Transverse colon (tissue), 4 donors: ENCODE results near the gene HPRT1. TPM values are rescaled to one million over a fixed set of nuclear protein-coding genes. Genes with fewer than 3 reads are reported as not detected.

Experiments used
- DNase-seq: peaks from one replicate; pipeline ENCODE4 v3.0.0-alpha.2; 2019
- H3K27ac ChIP-seq, 4 donors: fragments of 200-600 bp; sonication (generic); 2 replicates each; pipeline ENCODE4 v1.5.1; 2016 to 2018; ENCODE audit warnings: inconsistent platforms in 4 of 4
- H3K27me3 ChIP-seq: fragments of 200-600 bp; sonication (generic); 2 replicates; pipeline ENCODE4 v1.5.1; 2017; ENCODE audit warnings: inconsistent platforms
- H3K36me3 ChIP-seq, 4 donors: fragments of 200-600 bp; sonication (generic); 2 replicates each; pipeline ENCODE4 v1.5.1; 2017 to 2019; ENCODE audit warnings: inconsistent platforms in 4 of 4
- H3K4me1 ChIP-seq, 4 donors: fragments of 200-600 bp; sonication (generic); 2 replicates each; pipeline ENCODE4 v1.5.1; 2017 to 2020; ENCODE audit warnings: inconsistent platforms in 4 of 4
- H3K4me3 ChIP-seq, 4 donors: fragments of 200-600 bp; sonication (generic); 1 replicate in 1 of 4; 2 replicates in 3 of 4; pipeline versions ENCODE4 v1.5.1 to v1.6.1; 2017 to 2019; ENCODE audit warnings: inconsistent platforms in 4 of 4
- H3K9me3 ChIP-seq, 2 donors: fragments of 200-600 bp; sonication (generic); 2 replicates each; pipeline ENCODE4 v1.5.1; 2017 to 2019; ENCODE audit warnings: inconsistent platforms in 2 of 2
- EP300 ChIP-seq: sonication (generic); formaldehyde crosslinking; IDR thresholded peaks from one replicate; pipeline ENCODE4 v1.6.1; 2017; ENCODE audit warnings: antibody characterized with exemption, low read depth
- POLR2A ChIP-seq: fragments of 450-650 bp; IDR thresholded peaks from one replicate; pipeline ENCODE4 v1.6.1; 2016; ENCODE audit warnings: antibody characterized with exemption, mild to moderate bottlenecking, moderate library complexity
- POLR2AphosphoS5 ChIP-seq, 3 donors: sonication (generic); formaldehyde crosslinking; IDR thresholded peaks; one replicate each; pipeline ENCODE4 v1.6.1; 2016; ENCODE audit warnings: antibody characterized with exemption in 3 of 3
- WGBS, 2 donors: methylation state at CpG; one replicate each; pipeline ENCODE4 v1.1.5; 2018; ENCODE audit warnings: low coverage in 1 of 2; 5-methylcytosine and 5-hydroxymethylcytosine counted together
- in situ Hi-C, 4 donors: fragments of 200-750 bp; cut with MboI; loops; one replicate each; pipeline versions ENCODE4 v1.15.0 to v1.15.1; 2017; ENCODE audit warnings: low sequenced_read_pairs in 3 of 4, low pct_ligation_motif_present in 1 of 4, low pct_unique_long_range_greater_than_20kb in 1 of 4
- intact Hi-C: fragments of 100-400 bp; cut with DNase I; formaldehyde crosslinking; loops from one replicate; pipeline ENCODE4 v1.15.1; 2023; ENCODE audit warnings: low total_unique reads
- total RNA-seq, 4 donors: library from RNA; depleted of rRNA; stranded (reverse); fragments of >200 nt; gene quantifications; one replicate each; pipeline ENCODE4 v1.1.0, GENCODE V29; 2016
- TF ChIP-seq, protein P1 (sequence below), 5 experiments: fragments of 200-600 bp in 3 of 5; fragments of 450-650 bp in 2 of 5; sonication (generic) in 3 of 5; IDR thresholded peaks; 1 replicate in 2 of 5; 2 replicates in 3 of 5; pipeline ENCODE4 v1.5.1; 2016 to 2017; ENCODE audit warnings: antibody characterized with exemption in 5 of 5, inconsistent platforms in 3 of 5, mild to moderate bottlenecking in 2 of 5, moderate library complexity in 1 of 5

HPRT1 gene
- total RNA-seq, 4 donors from 2014 or later, result 10.1 to 16.1 (median 11.9) TPM

DNA sequence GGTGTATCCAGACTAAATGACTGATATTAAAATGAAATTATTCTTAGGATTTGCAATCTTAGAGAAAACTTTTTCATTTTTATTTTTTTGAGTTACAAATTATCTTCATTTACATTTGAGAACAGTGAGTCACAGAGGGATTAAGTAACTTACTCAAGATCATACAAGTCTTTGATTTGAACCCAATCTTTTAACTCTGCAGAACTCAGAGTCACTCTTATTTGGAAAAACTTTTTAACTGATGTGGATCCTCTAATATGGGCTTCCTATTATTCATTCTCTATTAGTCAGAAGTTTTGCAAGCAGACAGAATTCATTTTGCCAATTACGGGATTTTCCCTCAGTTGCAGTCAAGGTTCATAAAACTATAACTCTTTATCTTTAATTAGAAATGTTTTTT is 20.1 kb downstream of the HPRT1 start:
- H3K27me3 ChIP-seq, result no peaks in the 10 kb centered on the region
- in situ Hi-C loops (loop anchor here in 1 of 4 donors (25.0 kb wide), 1 partner anchor 282 kb away; no protein-coding TSS in a partner anchor), intact Hi-C loops (no loop called here)
- WGBS, 2 donors, result 70% methylated on average over 1 of the region's 1 CpG; no CpG with 5 or more reads in 1 of the 2 donors
- no peak overlapping the region for H3K27ac ChIP-seq
- no peaks in the 10 kb centered on the region for H3K9me3 ChIP-seq
- H3K36me3 ChIP-seq, result no peaks in the 10 kb centered on the region
- no peak overlapping the region for H3K4me3 ChIP-seq
- H3K4me1 ChIP-seq, result no peaks in the 10 kb centered on the region
- DNase-seq, result no peak
- TF ChIP-seq POLR2AphosphoS5 (IDR thresholded peaks at IDR 0.05) (no peak), POLR2A (no peak), EP300 (no peak)
- TF ChIP-seq, protein P1, sequence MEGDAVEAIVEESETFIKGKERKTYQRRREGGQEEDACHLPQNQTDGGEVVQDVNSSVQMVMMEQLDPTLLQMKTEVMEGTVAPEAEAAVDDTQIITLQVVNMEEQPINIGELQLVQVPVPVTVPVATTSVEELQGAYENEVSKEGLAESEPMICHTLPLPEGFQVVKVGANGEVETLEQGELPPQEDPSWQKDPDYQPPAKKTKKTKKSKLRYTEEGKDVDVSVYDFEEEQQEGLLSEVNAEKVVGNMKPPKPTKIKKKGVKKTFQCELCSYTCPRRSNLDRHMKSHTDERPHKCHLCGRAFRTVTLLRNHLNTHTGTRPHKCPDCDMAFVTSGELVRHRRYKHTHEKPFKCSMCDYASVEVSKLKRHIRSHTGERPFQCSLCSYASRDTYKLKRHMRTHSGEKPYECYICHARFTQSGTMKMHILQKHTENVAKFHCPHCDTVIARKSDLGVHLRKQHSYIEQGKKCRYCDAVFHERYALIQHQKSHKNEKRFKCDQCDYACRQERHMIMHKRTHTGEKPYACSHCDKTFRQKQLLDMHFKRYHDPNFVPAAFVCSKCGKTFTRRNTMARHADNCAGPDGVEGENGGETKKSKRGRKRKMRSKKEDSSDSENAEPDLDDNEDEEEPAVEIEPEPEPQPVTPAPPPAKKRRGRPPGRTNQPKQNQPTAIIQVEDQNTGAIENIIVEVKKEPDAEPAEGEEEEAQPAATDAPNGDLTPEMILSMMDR (IDR thresholded peaks at IDR 0.05), result no peak

- 69 to 100% methylated on average over 1 to 2 of the region's 2 CpGs for WGBS, 2 donors
- intact Hi-C loops, result no loop called here
- Histone ChIP-seq H3K27me3 (no peaks in the 10 kb centered on the region), H3K27ac (no peak overlapping the region), H3K4me1 (no peaks in the 10 kb centered on the region), H3K4me3 (no peak overlapping the region), H3K9me3 (no peaks in the 10 kb centered on the region), H3K36me3 (no peaks in the 10 kb centered on the region)
- no peak for DNase-seq
- TF ChIP-seq EP300 (no peak), POLR2AphosphoS5 (IDR thresholded peaks at IDR 0.05) (no peak), POLR2A (no peak)
- TF ChIP-seq, protein P1 (IDR thresholded peaks at IDR 0.05), result no peak
- in situ Hi-C loops, result loop anchor here in 1 of 4 donors (25.0 kb wide), 1 partner anchor 281 kb away; no protein-coding TSS in a partner anchor
These were observed 21.4 kb downstream of the HPRT1 start for GRCh38 chrX:134481339-134481738.

GRCh38 chrX:134482371-134482770 is 22.4 kb downstream of the HPRT1 start:
- in situ Hi-C loops, result loop anchor here in 1 of 4 donors (25.0 kb wide), 1 partner anchor 280 kb away; no protein-coding TSS in a partner anchor
- 61 to 100% methylated on average over 3 of the region's 3 CpGs for WGBS, 2 donors
- intact Hi-C loops, result no loop called here

DNA sequence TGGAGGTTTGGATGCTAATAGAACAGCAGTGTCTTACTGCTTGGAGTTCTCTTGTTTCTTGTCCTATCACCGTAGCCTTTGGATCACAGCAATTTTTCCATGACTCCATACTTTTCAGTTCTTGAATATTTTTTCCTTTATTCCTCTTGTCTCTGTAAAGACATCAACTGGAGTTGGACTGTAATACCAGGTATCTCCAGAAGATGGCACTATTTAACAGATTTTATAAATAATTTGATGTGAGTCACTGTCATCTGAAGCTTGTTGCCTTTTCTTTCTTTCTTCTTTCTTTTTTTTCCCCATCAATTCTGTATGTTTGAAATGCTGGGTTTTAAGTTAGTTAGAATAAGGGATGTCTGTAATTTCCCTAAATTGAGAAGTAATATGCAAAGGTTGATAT is 24.1 kb downstream of the HPRT1 start:
- no peak for DNase-seq
- no peak overlapping the region for H3K4me3 ChIP-seq
- no peak overlapping the region for H3K27ac ChIP-seq
- intact Hi-C loops (no loop called here), in situ Hi-C loops (loop anchor here in 1 of 4 donors (25.0 kb wide), 1 partner anchor 278 kb away; no protein-coding TSS in a partner anchor)
- WGBS, 2 donors, result 67 to 76% methylated on average over 1 of the region's 1 CpG
- H3K36me3 ChIP-seq, result no peaks in the 10 kb centered on the region
- H3K4me1 ChIP-seq, result no peaks in the 10 kb centered on the region
- H3K9me3 ChIP-seq, result no peaks in the 10 kb centered on the region
- no peaks in the 10 kb centered on the region for H3K27me3 ChIP-seq
- TF ChIP-seq POLR2A, result no peak
- TF ChIP-seq, protein P1 (IDR thresholded peaks at IDR 0.05), result peak; percentile 47 to 62 (median 60)

More at GRCh38 chrX:134482371-134482770, 22.4 kb downstream of the HPRT1 start:
- no peaks in the 10 kb centered on the region for H3K4me1 ChIP-seq
- no peak for DNase-seq
- H3K36me3 ChIP-seq, result no peaks in the 10 kb centered on the region
- no peaks in the 10 kb centered on the region for H3K27me3 ChIP-seq
- H3K27ac ChIP-seq, result no peak overlapping the region
- TF ChIP-seq, protein P1 (IDR thresholded peaks at IDR 0.05), result no peak
- TF ChIP-seq EP300 (no peak), POLR2AphosphoS5 (IDR thresholded peaks at IDR 0.05) (no peak), POLR2A (no peak)
- H3K4me3 ChIP-seq, result no peak overlapping the region
- H3K9me3 ChIP-seq, result no peaks in the 10 kb centered on the region
